Thyroid gland (tissue), 4 donors: ENCODE results near the gene PELI1.
"Not testable (repeated sequence)": the region's sequence is repeated elsewhere in the genome, so short reads cannot be mapped to it uniquely, and the experiment has no call there.

ENCODE experiments used
- POLR2A ChIP-seq, 2 donors: fragments of 450-650 bp; IDR thresholded peaks; one replicate each; pipeline ENCODE4 v1.6.1; 2017; ENCODE audit warnings: antibody characterized with exemption in 2 of 2, mild to moderate bottlenecking in 2 of 2, moderate library complexity in 1 of 2
- TF ChIP-seq, protein P1 (sequence below), 6 experiments: fragments of 200-600 bp in 3 of 6; fragments of 450-650 bp in 3 of 6; sonication (generic) in 3 of 6; IDR thresholded peaks; one replicate each; pipeline ENCODE4 v1.5.1; 2016 to 2019; ENCODE audit warnings: antibody characterized with exemption in 6 of 6, mild to moderate bottlenecking in 2 of 6, inconsistent platforms in 1 of 6, moderate library complexity in 1 of 6

DNA sequence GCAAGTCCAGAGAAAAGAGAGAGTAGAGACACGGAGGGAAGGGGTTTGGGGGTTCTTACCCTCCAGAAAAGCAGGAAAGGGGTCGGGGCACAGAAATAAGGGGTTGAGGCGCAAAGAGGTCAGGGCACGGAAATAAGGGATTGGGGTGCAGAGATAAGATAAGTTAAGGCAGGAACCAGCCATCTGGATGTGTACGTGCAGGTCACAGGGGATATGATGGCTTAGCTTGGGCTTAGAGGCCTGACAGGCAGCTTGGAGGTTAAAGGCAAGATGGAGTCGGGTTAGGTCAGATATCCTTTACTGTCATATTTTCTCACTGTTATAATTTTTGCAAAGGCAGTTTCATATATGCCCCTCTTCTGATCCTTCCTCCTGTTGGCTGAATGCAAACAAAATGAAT, 64.5 kb downstream of the PELI1 start:
- TF ChIP-seq, protein P1, sequence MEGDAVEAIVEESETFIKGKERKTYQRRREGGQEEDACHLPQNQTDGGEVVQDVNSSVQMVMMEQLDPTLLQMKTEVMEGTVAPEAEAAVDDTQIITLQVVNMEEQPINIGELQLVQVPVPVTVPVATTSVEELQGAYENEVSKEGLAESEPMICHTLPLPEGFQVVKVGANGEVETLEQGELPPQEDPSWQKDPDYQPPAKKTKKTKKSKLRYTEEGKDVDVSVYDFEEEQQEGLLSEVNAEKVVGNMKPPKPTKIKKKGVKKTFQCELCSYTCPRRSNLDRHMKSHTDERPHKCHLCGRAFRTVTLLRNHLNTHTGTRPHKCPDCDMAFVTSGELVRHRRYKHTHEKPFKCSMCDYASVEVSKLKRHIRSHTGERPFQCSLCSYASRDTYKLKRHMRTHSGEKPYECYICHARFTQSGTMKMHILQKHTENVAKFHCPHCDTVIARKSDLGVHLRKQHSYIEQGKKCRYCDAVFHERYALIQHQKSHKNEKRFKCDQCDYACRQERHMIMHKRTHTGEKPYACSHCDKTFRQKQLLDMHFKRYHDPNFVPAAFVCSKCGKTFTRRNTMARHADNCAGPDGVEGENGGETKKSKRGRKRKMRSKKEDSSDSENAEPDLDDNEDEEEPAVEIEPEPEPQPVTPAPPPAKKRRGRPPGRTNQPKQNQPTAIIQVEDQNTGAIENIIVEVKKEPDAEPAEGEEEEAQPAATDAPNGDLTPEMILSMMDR (IDR thresholded peaks at IDR 0.05) = not testable (repeated sequence)
- TF ChIP-seq POLR2A (IDR thresholded peaks at IDR 0.05) = not testable (repeated sequence)
